Putamen (tissue), 1 donor: ENCODE data around the gene C1orf105.

Experiments used
- DNase-seq: peaks from one replicate; pipeline ENCODE4 v3.0.0-alpha.2; 2016; ENCODE audit warnings: low spot score

C1orf105 gene

DNA sequence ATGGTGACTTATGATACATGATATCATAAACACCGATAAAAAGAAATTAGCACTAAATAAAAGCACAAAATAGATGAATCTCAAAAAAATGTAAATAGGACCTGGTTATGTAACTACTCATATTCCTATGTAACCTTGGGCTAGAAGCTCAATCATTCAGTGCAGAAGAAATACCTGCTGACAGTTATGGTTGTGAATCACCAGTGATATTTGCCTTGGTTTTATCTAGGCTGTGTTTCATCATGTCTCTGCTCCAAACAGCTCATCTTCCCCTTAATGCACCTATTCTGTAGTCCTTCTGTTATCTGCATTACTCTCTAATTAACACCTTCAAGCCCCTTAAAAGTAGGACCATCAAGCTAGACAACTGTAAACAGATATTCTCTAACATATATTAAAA, 39.7 kb downstream of the C1orf105 start:
- no peak for DNase-seq

DNA sequence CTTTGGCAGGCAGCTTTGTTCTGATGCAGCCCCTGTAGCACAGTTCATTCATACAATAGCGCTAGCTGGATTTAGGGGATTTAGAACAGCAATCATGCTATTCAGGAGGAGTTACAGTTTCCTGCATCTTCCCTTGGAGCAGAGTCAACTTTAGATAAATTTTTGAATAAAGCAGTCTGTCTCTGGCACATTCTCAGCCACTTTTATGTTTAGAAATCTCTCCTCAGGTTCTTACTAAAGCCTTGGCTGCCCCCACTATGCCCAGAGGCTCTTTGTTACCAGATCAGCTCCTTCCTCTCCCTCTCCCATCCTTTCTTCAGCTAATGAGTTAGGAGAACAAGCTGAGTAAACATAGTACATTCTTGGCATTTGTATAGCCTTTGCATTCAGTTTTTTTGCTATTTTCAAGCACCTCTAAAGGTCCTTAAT, 40.4 kb downstream of the C1orf105 start:
- no peak for DNase-seq

DNA sequence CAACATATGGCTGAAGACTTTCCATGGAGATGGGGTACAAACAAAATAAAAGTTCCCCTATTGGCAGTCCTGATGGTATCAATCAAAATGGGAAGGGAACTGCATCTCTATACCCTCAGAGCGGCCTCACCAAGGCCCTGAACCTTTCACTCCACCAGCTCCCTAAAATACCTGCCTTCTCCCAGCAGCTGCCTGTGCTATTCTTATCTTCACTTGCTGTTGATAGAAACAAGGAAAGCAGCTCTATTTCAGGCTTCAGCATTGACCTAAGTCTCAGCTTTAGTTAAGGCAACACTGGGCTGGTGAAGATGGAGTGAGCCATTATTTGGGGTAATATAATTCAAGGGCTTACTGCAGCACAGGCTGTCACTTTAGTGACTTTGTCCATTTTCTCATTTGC, 45.1 kb downstream of the C1orf105 start:
- no peak for DNase-seq

DNA sequence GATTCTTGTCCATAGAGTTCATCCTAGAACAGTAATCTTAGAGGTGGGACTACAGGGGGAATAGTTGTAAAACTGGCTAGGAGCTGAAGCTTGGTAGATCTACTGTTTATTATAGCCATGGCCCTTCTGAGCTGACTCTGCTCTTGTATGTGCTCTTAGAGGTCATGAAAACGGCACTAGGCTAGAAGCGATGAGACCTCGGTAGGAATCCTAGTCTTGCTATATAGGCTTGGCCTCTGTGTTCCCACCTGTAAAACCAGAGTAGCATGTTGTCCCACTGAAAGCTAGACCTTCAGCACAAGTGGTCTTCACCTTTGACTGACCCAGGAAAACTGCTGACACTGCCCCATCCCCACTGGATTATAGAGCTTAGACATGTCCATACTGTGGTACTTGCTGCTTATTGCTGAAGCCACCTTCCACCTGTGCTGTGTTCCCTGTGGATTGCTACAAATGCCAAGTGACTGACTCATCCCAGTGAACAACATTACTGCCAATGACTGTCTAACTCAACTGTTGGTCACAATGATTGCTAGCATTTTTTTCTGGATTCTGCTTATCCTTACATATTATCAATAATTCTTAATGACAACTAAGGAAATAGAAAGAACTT, 46.4 kb downstream of the C1orf105 start:
- DNase-seq, result no peak

DNA sequence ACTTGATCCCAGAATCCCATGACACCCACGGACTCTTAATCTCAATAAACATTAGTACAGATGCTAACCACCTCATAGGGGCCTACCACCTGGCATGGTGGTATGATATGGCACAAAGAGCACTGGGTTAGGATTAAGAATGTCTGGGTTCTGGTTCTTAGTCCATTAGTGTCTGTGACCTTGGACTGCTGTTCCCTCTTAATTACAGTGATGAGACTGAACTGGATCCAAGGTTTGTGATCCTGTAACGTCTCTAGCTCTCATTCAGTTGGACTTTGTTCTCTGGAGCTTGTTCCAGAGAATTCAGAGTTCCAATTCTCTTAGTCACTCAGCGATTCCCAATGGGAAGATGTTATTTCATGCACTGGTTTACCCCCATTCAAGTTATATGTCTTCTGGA, 47.0 kb downstream of the C1orf105 start:
- DNase-seq, result no peak

DNA sequence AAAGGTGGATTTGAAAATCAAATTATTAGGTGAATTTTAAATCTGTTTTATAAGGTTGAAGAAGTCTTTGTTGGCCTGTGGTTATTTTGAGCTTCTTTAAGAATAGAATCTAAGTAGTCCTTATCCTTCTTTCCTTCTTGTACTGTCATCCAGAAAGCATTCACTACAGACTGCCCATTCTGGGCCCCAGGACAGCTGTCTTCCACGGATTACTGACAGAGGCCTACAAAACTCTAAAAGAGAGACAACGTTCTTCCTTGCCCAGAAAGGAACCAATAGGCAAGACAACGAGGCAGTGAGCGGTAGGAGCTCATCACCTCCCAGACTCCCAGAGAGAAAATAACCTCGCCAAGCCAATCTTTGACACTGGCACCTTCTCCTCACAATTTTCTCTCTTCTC, 47.8 kb downstream of the C1orf105 start:
- DNase-seq, result no peak

DNA sequence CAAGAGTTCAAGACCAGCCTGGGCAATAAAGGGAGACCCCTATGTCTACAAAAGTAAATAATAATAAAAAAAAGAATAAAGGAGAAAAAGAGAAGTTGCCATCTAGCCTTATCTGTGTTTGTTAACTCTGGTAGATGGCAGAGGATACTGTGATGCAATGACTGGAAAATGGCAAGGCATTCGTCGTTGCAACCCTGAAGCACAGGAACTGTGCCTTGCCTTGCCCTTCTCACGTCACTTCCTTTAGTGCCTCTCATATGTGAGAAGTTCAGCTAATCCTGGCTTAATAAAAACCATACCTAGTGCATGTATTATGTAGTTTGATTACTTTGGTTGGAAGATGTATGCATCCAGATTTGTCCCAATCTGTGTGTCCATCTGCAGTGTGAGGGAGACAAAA, 49.2 kb downstream of the C1orf105 start:
- DNase-seq, result no peak

DNA sequence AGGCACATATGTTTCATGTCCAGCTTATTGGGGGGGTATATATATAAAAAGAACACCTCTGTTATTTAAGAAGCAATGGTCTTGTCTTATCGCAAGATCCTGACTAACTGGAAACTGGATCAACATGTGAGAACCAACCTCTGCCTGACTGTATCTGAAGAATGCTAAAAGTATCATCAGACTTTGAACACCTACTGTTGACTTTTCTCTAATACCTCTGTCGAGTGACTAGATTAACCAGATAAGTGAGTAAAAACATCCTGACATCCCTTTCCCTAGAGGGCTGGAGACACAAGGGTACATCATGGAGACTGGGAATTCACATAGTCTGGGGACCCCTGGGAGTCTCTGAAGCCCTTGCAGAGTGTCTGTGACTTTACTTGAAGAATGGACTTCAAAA, 49.7 kb downstream of the C1orf105 start:
- no peak for DNase-seq

DNA sequence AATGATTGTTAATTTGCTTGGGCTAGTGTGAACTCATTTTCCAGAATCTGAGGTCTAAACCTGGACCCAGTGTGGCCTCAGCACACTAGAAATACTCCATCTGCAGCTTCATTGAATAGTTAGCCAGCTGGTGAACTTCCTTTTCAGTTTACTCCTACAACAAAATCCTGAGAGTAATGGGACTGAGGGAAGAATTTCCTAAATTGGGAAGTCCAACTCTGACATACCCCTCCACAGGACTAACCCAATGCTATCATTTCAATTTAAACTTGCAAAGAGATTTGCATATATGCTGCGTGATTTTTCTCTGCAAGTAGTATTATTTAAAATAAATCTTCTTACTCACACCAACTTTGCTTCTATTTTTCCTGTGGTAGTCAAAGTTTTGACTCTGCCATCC, 51.2 kb downstream of the C1orf105 start:
- no peak for DNase-seq

DNA sequence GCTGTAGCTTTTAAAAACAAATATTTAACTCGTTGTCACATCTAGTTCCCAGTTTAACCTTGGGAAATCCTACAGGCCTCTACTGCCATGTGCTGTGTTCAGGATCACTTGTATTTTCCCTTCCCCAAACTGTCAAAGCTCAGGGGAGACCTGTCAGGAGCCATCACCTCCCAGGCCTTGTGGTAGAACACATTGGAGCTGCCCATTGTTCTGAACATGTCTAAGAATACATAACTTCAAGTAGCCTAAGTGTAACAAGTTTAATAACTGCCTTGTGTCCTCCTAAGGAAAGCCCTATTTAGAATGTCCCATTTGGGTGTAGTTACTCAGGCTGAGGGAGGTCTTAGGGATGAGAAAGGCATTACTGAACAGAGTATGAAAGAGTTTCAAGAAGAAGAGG, 52.0 kb downstream of the C1orf105 start:
- no peak for DNase-seq

DNA sequence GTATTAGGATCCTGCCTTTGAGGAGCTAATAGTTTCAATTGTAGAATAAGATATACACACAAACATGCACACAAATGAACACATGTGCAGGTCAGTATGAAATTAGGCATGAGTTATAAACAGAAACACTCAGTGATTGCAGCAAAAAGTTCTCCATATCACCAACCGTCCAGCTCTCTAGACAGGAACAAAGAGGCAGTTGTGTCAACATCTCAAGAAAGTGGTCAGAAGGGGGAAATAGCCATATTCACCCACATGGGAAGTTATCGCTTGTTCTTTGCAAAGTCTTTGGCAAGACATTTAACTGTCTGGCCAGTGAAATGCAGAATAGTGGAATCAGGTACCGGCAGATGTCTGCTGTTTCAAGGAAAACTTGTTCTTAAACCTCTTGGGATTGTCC, 52.8 kb downstream of the C1orf105 start:
- DNase-seq, result no peak

DNA sequence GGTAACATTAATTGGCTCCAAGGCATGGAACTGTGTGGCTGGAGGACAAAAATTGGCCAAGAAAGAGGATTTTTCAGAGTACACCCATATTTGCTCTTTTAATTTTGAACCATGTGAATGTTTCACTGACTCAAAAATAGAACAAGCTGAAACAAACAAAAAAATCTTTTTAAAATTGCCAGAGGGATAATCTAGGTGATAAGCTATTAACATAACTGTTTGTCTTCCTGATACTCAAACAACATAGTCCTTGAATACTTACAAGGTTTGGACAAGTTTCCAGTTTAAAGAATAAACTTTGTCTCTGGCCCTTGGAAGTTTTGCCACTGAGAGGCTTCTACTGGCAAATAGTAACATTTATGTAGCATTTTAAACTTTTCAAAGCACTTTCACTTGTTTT, 53.4 kb downstream of the C1orf105 start:
- DNase-seq, result no peak

DNA sequence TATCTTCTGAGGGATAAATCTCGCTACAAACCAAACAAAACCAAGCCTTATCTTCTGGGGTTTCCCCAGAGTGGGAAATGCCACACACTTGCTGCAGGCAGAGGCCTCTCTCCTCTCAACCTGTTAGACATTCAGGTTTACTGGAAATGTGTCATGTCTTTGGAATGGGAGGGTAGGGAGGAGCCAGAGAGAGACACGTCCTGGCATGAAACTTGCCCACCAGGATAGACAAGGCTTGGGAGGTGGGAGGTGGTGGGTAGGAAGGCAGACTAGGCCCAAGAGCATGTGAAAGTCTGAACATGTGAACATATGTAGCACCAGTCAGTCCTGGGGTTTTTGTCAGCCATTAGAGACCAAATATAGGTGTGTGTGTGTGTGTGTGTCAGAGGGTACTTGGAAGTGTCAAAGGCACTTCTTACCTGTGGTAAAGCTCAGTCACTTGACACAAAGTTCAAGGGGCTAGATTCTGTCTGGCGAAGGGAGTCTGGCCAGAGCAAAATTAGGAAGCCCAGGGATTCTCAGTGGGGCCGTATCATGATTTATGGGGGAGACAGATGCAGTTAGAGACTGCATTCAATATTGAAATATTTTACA, 55.8 kb downstream of the C1orf105 start:
- DNase-seq, result no peak

DNA sequence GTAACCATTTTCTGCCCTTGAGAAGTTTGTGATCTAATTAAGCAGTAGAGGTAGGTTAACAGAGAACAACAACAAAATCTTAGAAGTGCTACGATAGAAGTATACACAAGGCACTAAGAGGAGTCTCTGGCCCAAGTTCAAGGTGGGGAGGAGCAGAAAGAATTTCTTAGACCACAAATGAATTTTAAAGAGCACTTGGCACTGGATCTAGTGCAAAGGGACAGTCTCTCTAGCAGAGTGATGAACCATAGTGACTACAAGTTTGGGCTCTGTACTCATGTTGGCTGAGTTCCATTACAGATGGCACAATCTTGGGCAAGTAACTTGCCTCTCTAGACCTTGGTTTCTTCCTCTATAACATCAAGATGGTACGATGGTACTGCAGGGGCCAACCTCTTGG, 56.7 kb downstream of the C1orf105 start:
- no peak for DNase-seq

DNA sequence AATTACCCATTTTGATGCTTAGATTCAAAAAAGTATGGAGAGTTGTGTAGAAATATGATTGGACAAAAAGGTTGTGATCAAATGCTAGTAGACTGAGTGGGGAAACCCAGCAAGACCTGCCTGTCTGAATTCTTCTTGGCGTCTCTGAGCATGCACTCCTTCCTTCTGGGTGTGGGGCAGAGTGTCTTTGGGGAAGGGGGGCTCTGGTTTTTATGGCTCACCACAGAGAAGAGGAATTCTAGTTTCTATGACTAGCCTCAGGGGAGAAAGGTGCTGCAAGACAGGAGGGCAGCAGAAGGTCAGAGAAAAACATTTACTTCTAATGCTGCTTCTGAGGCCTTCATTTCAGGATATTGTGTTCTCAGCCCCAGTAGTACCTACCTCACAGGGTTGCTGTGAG, 57.3 kb downstream of the C1orf105 start:
- no peak for DNase-seq

DNA sequence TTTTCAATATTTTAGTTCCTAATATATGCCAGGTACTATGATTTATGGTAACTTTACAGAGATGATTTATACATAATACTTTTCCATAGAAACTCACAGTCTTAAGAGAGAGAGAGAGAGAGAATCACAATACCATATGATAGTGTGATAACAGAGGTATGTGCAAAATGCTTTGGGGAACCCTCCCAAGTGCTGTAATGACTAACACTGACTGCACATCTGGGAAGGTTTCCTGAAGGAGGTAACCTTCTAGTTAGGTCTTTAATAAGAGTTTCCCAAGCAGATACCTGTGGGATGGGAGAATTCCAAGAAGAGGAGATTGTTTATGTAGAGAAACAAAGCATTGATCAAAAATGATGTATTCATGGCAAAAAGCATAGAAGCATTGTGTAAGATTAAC, 58.0 kb downstream of the C1orf105 start:
- no peak for DNase-seq

DNA sequence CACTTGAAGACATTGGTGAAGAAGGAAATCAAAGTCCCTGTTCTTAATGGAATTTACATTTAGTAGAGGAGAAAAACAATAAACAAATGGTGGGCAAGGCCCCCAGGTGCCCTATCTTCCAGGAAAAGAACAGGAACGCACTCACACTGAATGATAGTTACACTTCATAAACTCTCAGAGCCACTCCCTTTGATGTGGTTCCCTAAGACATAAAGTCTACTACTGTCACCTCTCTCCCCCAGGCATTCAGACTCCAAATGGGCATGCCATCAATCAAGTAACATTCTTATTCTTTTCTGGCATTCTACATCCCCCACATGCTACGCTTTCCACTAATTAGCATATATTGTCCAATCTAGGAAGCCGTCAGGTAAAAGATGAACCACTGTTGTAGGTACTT, 59.9 kb downstream of the C1orf105 start:
- no peak for DNase-seq

DNA sequence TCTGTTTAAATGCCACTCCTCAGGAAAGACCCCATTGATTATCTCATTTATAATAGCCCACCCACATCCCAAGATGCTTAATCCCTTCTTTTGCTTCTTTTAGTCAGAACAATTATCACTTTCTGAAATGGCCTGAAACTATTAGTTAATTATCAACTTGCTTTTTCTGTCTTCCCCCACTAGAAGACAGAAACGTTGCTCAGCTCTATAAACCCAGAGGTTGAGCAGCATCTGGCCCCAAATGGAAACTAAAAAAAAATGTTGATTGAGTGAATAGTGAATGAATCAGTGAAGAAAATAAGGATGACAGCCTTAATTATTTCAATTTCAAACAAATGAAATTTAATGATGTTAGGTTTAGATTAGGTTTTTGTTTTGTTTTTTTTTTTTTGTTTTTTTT, 61.6 kb downstream of the C1orf105 start:
- DNase-seq, result no peak

DNA sequence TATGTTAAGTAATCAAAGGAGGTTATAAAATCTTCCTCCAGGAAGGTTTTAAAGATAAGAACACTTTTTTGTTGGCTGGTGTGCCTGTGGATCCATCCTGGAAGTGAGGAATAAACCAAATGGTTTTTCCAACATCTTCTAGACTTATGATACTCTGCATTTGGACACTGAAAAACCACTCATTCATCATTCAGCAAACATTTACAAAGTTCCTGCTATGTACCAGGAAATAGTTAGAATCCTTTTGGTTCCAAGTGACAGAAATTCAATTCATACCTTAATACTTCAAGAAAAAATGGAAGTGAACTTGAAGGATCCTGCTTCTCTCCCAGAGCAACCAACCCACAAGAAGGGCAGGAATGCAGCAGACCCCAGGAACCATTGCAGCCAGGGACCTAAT, 63.0 kb downstream of the C1orf105 start:
- no peak for DNase-seq

DNA sequence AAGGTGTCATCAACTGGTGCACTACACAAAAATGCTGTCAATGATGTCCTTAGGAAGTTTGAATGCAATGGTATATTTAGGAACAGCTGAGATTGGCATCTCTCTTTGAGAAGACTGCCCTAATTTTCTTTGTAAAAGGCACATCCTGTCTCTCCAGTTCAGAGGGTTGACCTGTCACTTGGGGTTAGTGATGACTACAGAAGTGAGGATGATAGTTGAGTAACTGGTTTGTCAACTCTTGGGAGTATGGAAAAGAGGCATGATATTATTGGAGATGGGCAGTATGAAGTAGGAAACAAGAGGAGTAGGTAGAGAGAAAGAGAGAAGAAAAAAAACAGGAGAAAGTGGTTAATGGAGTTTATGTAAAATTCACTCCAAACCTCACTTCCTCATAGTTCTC, 63.8 kb downstream of the C1orf105 start:
- DNase-seq, result no peak

DNA sequence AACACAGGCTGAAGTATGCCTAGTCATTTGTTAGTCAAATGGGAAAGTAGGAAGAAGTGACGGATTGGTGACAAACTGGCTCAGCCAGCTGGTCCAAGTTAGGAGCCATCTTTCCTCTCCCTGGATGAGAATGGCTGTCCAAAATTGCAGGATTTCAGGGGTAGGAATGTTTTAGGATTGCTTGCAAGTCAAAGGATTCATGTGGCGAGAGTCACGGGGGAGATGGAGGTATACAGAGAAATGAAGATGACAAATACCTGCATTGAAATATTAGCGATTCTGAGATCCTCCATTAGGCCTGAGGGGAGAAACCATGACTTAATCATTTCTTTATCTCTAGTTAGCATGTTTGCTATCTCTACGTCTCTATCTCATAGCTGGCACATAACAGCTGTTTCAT, 65.1 kb downstream of the C1orf105 start:
- DNase-seq, result no peak

DNA sequence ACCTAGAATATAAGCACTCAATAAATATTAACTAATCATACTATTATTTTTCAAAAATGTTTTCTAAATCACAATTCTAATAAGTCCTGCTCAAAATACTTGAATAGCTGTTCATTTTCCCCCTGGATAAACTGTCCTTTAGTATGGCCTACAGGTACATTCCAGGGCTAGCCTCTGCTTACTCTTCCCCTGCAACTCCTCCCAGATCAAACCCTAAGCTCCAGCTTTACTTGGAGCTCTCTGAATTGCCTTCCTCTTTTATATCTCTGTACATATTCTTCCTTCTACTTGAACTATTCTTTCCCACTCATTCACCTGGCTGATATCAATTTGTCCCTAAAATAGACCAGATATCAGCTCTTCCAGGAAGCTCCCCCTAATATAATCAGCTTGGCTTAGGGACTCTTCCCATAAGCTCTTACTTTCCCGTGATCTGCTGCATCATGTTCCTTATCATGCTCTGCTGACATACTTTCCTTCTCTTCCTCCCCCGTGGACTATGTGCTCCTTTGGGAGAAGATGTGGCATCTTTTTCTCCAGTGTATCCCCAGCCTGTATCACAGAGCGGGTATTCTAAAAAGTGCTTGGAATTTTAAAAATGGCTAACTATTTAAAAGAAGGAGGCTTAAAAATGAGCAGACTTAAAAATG, 66.4 kb downstream of the C1orf105 start:
- DNase-seq, result no peak

DNA sequence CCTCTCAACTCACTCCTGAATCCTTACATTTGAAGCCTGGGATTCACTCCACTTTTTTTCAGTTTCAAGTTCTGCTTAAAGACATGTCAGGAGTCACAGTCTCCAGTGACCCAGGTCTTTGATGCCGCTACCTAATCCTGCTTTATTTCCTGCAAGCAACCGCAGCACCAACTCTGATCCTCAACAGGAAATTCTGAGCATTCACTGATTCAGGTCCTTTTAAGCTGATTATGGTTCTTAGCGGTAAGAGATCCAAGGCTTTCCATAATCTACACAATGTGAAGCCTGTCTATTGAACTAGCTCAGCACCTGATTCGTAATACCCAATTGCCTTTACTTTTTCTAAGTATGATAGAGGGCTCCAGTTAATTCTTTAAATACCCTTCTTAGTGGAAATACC, 67.1 kb downstream of the C1orf105 start:
- no peak for DNase-seq

DNA sequence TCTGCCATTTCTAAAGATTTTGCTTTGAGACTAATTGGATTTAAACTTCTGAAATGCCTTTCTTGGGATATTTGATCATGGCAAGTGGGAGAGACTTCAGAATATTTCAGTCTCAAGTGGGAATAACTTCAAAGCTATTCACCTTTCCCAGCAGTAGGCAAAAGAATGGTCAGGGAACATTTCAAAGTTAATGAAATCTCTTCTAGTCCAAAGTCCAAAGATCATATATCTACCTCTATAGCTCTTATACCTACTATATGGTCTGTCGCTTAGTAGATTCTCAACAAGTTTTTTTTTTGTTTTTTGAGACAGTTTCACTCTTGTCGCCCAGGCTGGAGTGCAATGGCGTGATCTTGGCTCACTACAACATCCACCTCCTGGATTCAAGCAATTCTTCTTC, 67.9 kb downstream of the C1orf105 start:
- DNase-seq, result no peak
